Activated T-helper 1 cell treated with Interleukin-2 at 50 U/mL for 16 hours (primary cell): ENCODE data around the gene PPP1R26.
"Not testable (repeated sequence)": the region's sequence is repeated elsewhere in the genome, so short reads cannot be mapped to it uniquely, and the experiment has no call there.

Source experiments
- DNase-seq: peaks from one replicate; pipeline ENCODE4 v3.0.0-alpha.2; 2020; ENCODE audit warnings: low read depth

Gene PPP1R26

DNA sequence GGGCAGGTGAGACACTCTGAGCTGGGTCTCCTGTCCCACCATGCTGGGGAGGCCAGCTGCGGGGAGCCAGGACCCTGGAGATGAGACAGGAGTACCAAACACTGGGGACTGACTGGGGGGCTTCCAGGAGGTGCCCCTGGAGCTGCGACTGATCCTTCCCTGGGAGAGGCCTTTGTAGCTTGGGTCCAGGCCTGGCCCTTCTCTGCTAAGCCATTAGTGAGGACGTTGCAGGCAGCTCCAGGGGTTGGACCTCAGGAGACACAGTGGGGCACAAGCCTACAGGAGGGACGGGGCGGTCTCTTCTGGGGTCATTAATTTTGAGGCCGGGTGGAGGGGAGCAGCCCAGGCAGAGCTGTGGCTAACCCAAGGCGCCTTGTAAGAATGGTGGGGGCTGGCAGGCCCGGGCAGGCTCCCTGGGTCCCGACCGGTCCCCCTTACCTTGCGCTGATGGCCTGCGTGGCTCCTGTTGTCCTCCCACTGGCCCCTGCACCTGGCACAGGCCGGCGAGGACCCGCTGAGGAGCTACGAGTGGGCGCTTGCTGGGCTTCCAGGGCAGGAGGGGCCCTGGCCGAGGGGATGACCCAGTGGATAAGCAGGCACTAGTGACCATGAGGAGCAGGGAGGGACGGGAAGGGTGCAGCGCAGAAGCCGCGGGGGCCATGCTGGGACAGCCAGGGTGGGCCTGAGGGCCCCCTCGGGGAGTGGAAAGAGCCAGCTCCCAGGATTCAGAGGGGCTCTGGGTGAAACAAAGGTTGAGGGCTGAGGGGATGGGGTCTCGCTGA is 26.0 kb downstream of the PPP1R26 start:
- no peak for DNase-seq

GRCh38 chr9:135506327-135507103 is 26.9 kb downstream of the PPP1R26 start:
- no peak for DNase-seq

- DNase-seq: no peak
Observed at GRCh38 chr9:135507104-135508035, 27.8 kb downstream of the PPP1R26 start.

DNA sequence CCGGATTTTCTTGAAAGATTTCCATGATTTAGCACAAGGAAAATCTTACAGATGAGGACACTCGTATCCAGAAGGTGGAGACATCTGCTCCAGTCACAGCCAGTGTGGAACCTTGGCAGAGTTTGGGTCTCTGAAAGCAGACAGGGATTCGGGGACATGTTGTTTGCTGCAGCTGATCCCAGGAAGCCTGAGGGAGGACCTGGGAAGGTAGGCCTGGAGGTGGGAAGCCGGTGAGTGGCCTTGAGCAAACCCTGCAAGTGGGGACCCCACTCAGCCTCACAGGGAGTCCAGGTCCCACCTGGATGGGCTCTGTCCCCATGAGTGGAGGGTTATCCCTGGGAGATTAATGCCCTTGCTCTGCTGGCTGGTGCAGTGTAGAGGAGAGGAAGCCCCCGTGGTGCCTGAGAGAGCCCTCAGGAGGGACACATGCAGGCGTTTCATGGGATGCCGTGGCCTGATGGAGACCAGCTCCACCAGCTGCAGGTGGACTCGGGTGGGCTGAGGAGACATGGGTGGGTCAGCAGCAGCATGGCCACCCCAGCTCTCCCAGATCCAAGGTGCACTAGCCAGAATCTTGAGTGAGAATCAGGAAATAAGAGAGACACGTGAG is 28.7 kb downstream of the PPP1R26 start:
- no peak for DNase-seq

DNA sequence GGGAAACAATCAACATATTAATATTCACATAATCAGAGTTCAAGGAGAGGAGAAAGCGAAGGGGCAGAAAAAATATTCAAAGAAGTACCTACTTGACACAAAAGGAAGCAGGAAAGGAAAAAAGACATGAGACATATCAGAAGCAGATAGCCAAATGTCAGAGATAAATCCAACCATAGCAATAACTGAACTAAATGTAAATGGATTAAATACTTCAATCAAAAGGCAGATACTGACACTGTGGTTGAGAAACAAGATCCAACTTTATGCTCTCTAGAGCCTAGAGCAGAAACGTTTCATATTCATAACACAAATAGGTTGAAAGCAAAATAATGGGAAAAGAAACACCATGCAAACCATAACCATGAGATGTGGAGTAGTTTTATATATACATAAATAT is 29.9 kb downstream of the PPP1R26 start:
- DNase-seq: no peak

DNA sequence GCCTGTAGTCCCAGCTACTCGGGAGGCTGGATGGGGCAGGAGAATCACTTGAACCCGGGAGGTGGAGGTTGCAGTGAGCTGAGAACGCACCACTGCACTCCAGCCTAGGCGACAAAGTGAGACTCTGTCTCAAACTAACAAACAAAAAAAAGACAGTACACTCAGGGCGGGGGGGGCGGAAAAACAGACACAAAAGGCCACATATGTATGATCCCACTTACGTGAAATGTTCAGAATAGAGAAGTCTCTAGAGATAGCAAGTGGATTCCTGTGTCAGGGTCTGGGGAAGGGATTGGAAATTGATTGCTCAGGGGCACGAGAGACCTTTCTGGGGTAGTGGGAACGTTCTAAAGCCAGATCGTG is 32.6 kb downstream of the PPP1R26 start:
- no peak for DNase-seq

DNA sequence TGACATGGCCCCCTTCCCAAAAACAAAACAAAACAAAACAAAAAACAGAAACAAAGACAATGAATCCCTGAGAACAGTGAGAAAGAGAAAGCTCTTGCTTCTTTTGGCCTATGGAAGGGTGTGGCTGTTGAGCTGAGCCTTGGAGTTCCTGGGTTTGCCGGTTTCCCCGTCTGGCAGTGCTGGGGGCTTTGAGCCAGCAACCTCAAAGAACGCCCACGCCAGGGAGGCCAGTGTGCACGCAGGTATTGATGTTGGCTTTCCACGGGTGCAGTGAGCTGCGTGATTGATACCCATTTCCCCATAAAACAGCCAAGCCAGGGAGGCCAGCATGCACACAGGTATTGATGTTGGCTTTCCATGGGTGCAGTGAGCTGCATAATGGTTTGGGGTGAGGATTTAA is 33.3 kb downstream of the PPP1R26 start:
- no peak for DNase-seq

- no peak for DNase-seq
Observed at GRCh38 chr9:135513351-135513846, 33.8 kb downstream of the PPP1R26 start.

DNA sequence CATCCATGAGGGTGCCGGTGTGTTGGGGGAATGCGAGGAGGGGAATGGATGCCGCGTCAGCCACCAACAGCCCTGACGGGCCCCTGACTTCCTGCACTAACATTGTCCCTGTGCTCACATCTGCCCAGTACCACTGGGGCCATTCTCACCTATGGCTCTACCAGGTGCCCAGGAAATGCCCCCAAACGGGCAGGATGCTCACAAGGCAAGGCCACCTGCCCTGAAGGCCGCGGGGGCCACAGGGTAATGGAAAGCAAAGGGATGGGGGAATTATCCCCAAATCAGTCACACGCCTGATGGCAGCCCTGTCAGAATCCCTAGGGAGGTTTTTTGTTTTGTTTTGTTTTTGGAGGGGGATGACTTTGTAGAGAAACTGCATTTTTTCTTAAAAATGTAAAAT is 34.3 kb downstream of the PPP1R26 start:
- not testable (repeated sequence) for DNase-seq

DNA sequence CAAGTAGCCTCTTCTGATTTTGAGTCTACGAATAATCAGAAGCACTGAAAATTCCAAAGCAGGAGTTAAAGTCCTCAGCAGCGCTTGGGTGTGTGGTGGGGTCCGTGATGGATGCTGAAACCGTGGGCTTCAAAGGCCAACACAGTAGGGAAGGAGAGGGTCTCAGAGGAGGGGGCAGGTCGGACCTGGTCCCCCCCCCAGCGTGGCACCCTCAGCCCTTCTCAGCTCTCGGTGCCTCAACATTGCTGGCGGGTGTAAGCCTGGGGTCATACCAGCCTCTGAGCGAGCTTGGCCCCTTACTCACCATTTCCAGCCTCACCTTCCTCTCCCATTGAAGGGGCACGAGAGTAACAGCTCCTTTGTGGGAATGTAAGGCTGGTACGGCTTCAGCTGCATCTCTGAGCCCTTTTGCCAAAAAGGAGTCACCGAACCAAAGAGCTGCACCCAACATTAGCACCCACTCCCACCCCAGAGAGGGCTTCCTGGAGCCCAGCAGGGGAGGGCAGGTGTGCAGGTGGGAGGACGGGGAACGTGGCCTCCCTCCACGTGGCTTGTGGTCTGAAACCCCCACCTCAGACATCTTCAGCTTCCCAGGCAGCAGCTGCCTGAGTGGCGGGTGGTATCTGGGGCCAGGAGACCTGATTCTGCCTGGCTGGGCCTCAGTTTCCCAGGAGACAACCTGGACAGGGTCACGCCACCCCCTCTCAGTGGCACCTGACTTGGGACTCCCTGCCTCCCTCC is 34.9 kb downstream of the PPP1R26 start:
- DNase-seq: no peak

GRCh38 chr9:135515083-135515951 is 35.7 kb downstream of the PPP1R26 start:
- DNase-seq: no peak

DNA sequence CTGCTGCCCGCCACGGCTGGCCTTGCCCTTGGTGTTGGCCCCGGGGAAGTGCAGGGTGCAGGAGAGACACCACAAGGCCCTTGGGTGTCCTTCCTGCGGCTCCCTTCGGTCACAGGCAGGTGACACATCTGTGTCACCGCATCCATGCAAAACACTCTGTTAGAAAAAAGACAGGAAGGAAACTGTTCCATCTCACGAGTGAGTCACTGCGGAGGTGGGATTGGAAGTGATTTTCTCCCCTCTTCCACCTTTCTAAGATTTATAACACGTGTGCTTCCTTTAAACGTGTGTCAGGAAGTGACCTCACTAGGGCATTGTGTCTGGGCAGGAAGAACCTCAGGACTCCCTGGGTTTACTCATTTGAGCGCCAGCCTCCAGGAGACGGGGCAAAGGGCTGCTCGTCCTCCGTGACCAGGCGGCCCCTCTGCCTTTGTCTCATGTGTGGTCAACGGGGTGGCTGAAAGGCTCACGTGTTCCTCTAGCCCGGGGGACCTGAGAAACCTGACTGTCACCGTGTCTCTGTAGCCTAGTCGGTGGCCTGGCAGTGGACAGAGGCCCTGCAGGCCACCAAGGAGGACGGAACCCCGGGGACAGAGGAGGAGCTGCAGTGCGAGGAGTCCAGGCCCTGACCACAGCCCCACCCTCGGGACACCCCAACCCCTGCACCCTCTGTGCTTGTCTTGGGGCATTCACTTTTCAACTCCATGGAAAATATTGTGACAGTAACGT is 36.7 kb downstream of the PPP1R26 start:
- DNase-seq: no peak

- no peak for DNase-seq
Observed at GRCh38 chr9:135517407-135517822, 37.8 kb downstream of the PPP1R26 start.

DNA sequence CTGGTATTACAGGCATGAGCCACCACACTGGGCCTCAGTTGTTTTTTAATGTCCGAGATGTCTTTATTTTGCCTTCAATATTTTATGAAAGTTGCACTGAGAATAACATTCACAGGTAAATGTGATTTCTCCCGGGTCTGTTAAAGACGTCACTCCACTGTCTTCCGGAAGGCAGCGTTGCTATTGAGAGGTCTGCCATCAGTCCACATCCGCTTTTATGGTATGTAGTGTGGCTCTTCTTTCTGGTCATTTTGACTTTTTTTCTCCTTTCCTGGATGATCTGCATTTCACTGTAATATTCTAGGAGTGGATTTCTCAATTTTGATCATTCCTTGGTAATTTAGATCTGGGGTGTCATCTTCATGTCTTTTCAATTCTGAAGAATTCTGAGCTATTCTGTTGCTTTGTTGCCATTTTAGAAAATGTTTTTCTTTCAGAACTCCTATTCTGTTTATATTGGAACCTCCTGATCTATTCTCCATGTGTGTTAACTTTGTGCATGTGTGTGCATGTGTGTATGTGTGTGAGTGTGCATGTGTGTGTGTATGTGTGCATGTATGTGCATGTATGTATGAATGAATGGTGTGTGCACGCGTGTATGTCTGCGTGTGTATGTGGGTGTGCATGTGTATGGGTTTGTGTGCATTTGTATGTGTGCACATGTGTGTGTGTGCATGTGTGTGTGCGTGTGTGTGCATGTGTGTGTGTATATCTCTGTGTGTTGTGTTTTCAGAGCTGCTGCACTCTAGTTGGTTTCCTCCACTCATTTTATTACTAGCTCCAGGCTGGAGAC is 39.8 kb downstream of the PPP1R26 start:
- no peak for DNase-seq

GRCh38 chr9:135520916-135521607 is 41.5 kb downstream of the PPP1R26 start, which contains the start of gene LCN1:
Gene LCN1 (plus strand): TSS chr9:135521440. CDS start chr9:135521498, 58 bp downstream.
- no peak for DNase-seq

DNA sequence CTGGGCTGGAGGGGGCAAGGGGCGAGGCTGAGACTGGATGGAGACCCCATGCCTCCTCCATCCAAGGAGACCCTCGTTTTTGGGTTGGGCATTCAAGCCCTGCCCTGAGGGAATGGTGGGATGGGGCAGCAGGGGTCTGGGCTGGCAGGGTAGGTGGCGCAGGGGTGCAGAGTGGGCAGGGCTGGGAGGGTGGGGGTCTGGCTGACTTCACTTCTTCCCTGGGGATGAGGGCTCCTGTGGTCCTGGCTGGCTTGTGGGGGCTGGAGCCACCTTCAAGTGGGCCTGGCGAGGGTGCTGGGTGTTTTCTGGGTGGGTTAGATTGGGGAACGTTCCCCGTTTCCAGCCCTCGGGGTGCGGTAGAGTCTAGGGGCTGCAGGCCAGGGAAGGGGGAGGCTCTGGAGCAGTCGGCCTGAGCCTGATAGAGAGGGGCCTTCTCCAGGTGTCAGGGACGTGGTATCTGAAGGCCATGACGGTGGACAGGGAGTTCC is 42.1 kb downstream of the PPP1R26 start:
- no peak for DNase-seq

DNA sequence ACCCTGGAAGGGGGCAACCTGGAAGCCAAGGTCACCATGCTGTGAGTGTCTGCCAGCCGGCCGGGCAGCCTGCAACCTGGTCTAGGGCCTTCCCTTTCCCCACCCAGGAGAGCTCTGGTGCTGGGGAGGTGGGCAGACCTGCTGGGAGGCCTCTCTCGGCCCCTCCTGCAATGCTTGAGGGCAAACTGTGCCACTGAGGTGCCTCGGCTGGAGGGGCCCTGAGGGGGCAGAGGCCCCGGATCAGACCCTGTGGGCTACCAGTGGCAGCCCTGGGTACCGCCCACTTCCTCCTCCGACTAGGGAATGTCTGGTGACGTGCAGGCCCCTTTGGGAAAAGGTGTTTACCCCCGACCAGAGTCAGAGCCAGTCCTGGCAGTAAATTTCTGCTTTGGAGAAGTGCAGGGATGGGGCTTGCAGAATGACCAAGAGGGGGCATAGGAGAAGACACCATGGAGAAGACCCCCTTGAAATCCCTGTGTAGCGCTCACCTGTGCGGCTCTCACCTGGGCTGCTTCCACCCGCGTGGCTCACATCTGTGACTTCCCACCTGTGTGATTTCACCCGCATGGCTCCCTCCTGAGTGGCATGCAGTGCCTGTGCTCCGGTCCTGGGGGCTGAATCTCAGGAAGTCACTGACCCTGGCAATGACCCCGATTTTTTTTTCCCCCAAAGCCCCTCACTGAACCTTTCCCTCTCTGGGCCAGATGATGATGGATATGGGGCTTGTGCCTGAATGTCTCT is 42.7 kb downstream of the PPP1R26 start:
- no peak for DNase-seq
